Endothelial cell of umbilical vein (primary cell): Measurements from ENCODE around the gene MTMR6. TPM values are rescaled to one million over a fixed set of nuclear protein-coding genes. Genes with fewer than 3 reads are reported as not detected.

ENCODE experiments used
- BruUV-seq: library from RNA; stranded (reverse); fragments of 400-500 nt; replicated peaks from 2 replicates; lab custom pipeline; 2021; lab: Mats Ljungman, UMichigan
- CTCF ChIA-PET: fragments of 300-600, 350-600 bp; sonication (Branson Sonifier 250); formaldehyde crosslinking; loops from one replicate; lab custom pipeline; 2021; ENCODE audit warnings: antibody characterized with exemption, inconsistent platforms; lab: Charles Lee
- POLR2A ChIA-PET: fragments of 300-600, 350-600 bp; sonication (Branson Sonifier 250); formaldehyde crosslinking; loops from one replicate; lab custom pipeline; 2021; ENCODE audit warnings: antibody characterized with exemption, inconsistent platforms; lab: Charles Lee
- DNase-seq: peaks from one replicate; pipeline ENCODE4 v3.0.0-alpha.2; 2011; ENCODE audit warnings: low read depth, low spot score
- FAIRE-seq: peaks from 2 replicates; lab custom pipeline; 2011; peaks lifted over from hg19 to GRCh38; lab: Jason Lieb, UNC
- H2AFZ ChIP-seq: 2 replicates; pipeline ENCODE4 v1.6.0; 2012; ENCODE audit warnings: low read depth, low read length, control low read depth, inconsistent platforms
- H3K27ac ChIP-seq: 2 replicates; pipeline ENCODE4 v1.5.1; 2011; ENCODE audit warnings: low read depth, mild to moderate bottlenecking, control low read depth, low read length, moderate library complexity; ENCODE audit not compliant: insufficient read depth
- H3K27me3 ChIP-seq, 2 experiments: 2 replicates each; pipeline versions ENCODE4 v1.6.0 to v1.6.1; 2011; ENCODE audit warnings: low read length in 2 of 2, mixed read lengths in 1 of 2; ENCODE audit not compliant: control insufficient read depth in 2 of 2, insufficient read depth in 2 of 2
- H3K36me3 ChIP-seq, 2 experiments: 2 replicates in 1 of 2; 3 replicates in 1 of 2; pipeline ENCODE4 v1.5.1; 2011; ENCODE audit warnings: low read length in 2 of 2, mild to moderate bottlenecking in 1 of 2, moderate library complexity in 1 of 2; ENCODE audit not compliant: control insufficient read depth in 2 of 2, insufficient read depth in 2 of 2; ENCODE audit errors: extremely low read depth in 1 of 2
- H3K4me1 ChIP-seq: 3 replicates; pipeline ENCODE4 v1.5.1; 2011; ENCODE audit warnings: mild to moderate bottlenecking, low read length; ENCODE audit not compliant: control insufficient read depth, insufficient read depth; ENCODE audit errors: extremely low read depth
- H3K4me2 ChIP-seq: 2 replicates; pipeline ENCODE4 v1.6.1; 2011; ENCODE audit warnings: low read length, control low read depth, mixed read lengths; ENCODE audit not compliant: insufficient read depth
- H3K4me3 ChIP-seq, 3 experiments: fragments of 200-600 bp in 1 of 3; sonication (generic), shearing (Covaris generic) in 1 of 3; replicated peaks in 1 of 3; 2 replicates each; pipeline ENCODE4 v1.5.1; 2011 to 2016; ENCODE audit warnings: control low read depth in 3 of 3, low read length in 3 of 3, mild to moderate bottlenecking in 2 of 3, inconsistent platforms in 1 of 3, low read depth in 1 of 3, moderate library complexity in 1 of 3; ENCODE audit not compliant: insufficient read depth in 1 of 3
- H3K79me2 ChIP-seq: 2 replicates; pipeline ENCODE4 v1.6.0; 2012; ENCODE audit warnings: low read length, inconsistent platforms; ENCODE audit not compliant: control insufficient read depth, insufficient read depth
- H3K9ac ChIP-seq: replicated peaks from 2 replicates; pipeline ENCODE3; 2011; ENCODE audit warnings: low read length, control low read depth; ENCODE audit not compliant: insufficient read depth; ENCODE audit errors: extremely low read depth
- H3K9me1 ChIP-seq: replicated peaks from 3 replicates; pipeline ENCODE4 v1.6.0; 2011; ENCODE audit warnings: mild to moderate bottlenecking, low read length; ENCODE audit not compliant: control insufficient read depth, insufficient read depth; ENCODE audit errors: extremely low read depth
- H3K9me3 ChIP-seq: replicated peaks from 2 replicates; pipeline ENCODE4 v1.5.1; 2012; ENCODE audit warnings: low read length, inconsistent platforms; ENCODE audit not compliant: control insufficient read depth, insufficient read depth
- H4K20me1 ChIP-seq: replicated peaks from 2 replicates; pipeline ENCODE3; 2011; ENCODE audit warnings: mild to moderate bottlenecking, low read length; ENCODE audit not compliant: control insufficient read depth, insufficient read depth; ENCODE audit errors: extremely low read depth
- JUN ChIP-seq: IDR thresholded peaks from 2 replicates; pipeline ENCODE4 v1.6.1; 2011; ENCODE audit warnings: borderline replicate concordance, low read depth; ENCODE audit not compliant: insufficient read length, insufficient read depth
- POLR2AphosphoS5 ChIP-seq: IDR thresholded peaks from 2 replicates; pipeline ENCODE4 v1.6.1; 2012; ENCODE audit warnings: low read depth, mild to moderate bottlenecking, control low read depth, low read length, moderate library complexity; ENCODE audit not compliant: insufficient read depth
- dilution Hi-C: fragments of 300-500 bp; cut with MboI; formaldehyde crosslinking; loops from one replicate; pipeline ENCODE4 v1.15.0; 2019; ENCODE audit warnings: low sequenced_read_pairs; ENCODE audit not compliant: extremely low pct_ligation_motif_present
- intact Hi-C: fragments of 100-400 bp; cut with micrococcal nuclease; formaldehyde crosslinking; loops from one replicate; pipeline ENCODE4 v1.10.0; 2022
- polyA plus RNA-seq, 4 experiments: library from polyadenylated mRNA; depleted of rRNA in 3 of 4; stranded (reverse) in 3 of 4; unstranded in 1 of 4; fragments of >200 nt; gene quantifications; 2 replicates each; pipeline versions ENCODE4 v1.2.1 to v1.2.3, GENCODE V29; 2011 to 2012; ENCODE audit warnings: missing spikeins in 1 of 4
- total RNA-seq: library from RNA; stranded (reverse); gene quantifications from 2 replicates; pipeline ENCODE4 v1.2.3, GENCODE V29; 2021

MTMR6 gene
- total and polyA plus RNA-seq, 2 donors (not counting 3 experiments of a cell fraction or from before 2014, with no cell fraction given): 10.2 to 20.9 TPM

GRCh38 chr13:25237083-25237482 lies 50.2 kb downstream of the MTMR6 start:
- no peak for FAIRE-seq
- CTCF ChIA-PET: interaction anchor here (0.7 to 1.0 kb wide), 3 partner anchors 12 to 139 kb away, joined by 3 to 4 read pairs (median 3); no protein-coding TSS in a partner anchor
- no peaks in the 10 kb centered on the region for H4K20me1 ChIP-seq

GRCh38 chr13:25233861-25234260 lies 53.4 kb downstream of the MTMR6 start:
- dilution Hi-C loops: no loop called here
- TF ChIP-seq JUN: no peak

More at GRCh38 chr13:25237083-25237482, 50.2 kb downstream of the MTMR6 start:
- no peak overlapping the region for H3K4me3 ChIP-seq
- H3K36me3 ChIP-seq: no peaks in the 10 kb centered on the region
- H3K9ac ChIP-seq: no peak overlapping the region
- no peak overlapping the region for H3K4me2 ChIP-seq
- no peaks in the 10 kb centered on the region for H3K9me1 ChIP-seq
- H2AFZ ChIP-seq: no peak overlapping the region
- H3K79me2 ChIP-seq: no peaks in the 10 kb centered on the region
- H3K27ac ChIP-seq: no peak overlapping the region
- no peaks in the 10 kb centered on the region for H3K9me3 ChIP-seq
- BruUV-seq: no TSS peak
- POLR2A ChIA-PET: no interaction called here
- DNase-seq: no peak
- TF ChIP-seq POLR2AphosphoS5: no peak
- no peaks in the 10 kb centered on the region for H3K27me3 ChIP-seq
- intact Hi-C loops: no loop called here
- dilution Hi-C loops: no loop called here
- no peaks in the 10 kb centered on the region for H3K4me1 ChIP-seq

More at GRCh38 chr13:25233861-25234260, 53.4 kb downstream of the MTMR6 start:
- Histone ChIP-seq H3K27me3 (no peaks in the 10 kb centered on the region), H4K20me1 (no peaks in the 10 kb centered on the region), H3K36me3 (no peaks in the 10 kb centered on the region), H3K79me2 (no peaks in the 10 kb centered on the region), H3K27ac (no peak overlapping the region), H2AFZ (no peak overlapping the region), H3K4me3 (no peak overlapping the region), H3K9ac (no peak overlapping the region), H3K9me1 (no peaks in the 10 kb centered on the region), H3K4me2 (no peak overlapping the region), H3K9me3 (no peaks in the 10 kb centered on the region), H3K4me1 (no peaks in the 10 kb centered on the region)
- DNase-seq (no peak), FAIRE-seq (no peak)
- ChIA-PET CTCF (interaction anchor here (0.6 to 1.8 kb wide), 10 partner anchors 10 to 141 kb away, joined by 3 to 59 read pairs (median 3); no protein-coding TSS in a partner anchor), POLR2A (no interaction called here)
- no TSS peak for BruUV-seq
- intact Hi-C loops: loop anchor here (1.0 to 5.0 kb wide), 2 partner anchors 53 to 141 kb away; partner anchors contain the start of gene MTMR6
